Tibial nerve (tissue), 4 donors: Measurements from ENCODE around the gene HAO1. TPM values are rescaled to one million over a fixed set of nuclear protein-coding genes. Genes with fewer than 3 reads are reported as not detected.

Source experiments
- DNase-seq, 2 donors: peaks; one replicate each; pipeline ENCODE4 v3.0.0-alpha.2; 2019; ENCODE audit warnings: low spot score in 2 of 2
- H3K27ac ChIP-seq, 4 donors: fragments of 200-600 bp; sonication (generic) in 3 of 4; one replicate each; pipeline ENCODE4 v1.5.1; 2017 to 2019; ENCODE audit warnings: mild to moderate bottlenecking in 1 of 4
- H3K27me3 ChIP-seq, 2 donors: fragments of 200-600 bp; sonication (generic) in 1 of 2; one replicate each; pipeline versions ENCODE4 v1.5.1 to v1.6.0; 2017 to 2019
- H3K36me3 ChIP-seq, 3 donors: fragments of 200-600 bp; sonication (generic); one replicate each; pipeline ENCODE4 v1.5.1; 2018 to 2019
- H3K4me1 ChIP-seq, 4 donors: fragments of 200-600 bp; sonication (generic) in 3 of 4; one replicate each; pipeline ENCODE4 v1.5.1; 2017 to 2019
- H3K4me3 ChIP-seq, 4 donors: fragments of 200-600 bp; sonication (generic) in 3 of 4; one replicate each; pipeline ENCODE4 v1.5.1; 2017 to 2019; ENCODE audit warnings: mild to moderate bottlenecking in 1 of 4, moderate library complexity in 1 of 4
- H3K9me3 ChIP-seq, 4 donors: fragments of 200-600 bp; sonication (generic) in 3 of 4; one replicate each; pipeline ENCODE4 v1.5.1; 2017 to 2019
- CTCF ChIP-seq, 5 experiments: fragments of 200-600 bp in 3 of 5; fragments of 450-650 bp in 2 of 5; sonication (generic) in 3 of 5; IDR thresholded peaks; one replicate each; pipeline ENCODE4 v1.5.1; 2016 to 2019; ENCODE audit warnings: antibody characterized with exemption in 5 of 5, mild to moderate bottlenecking in 3 of 5, moderate library complexity in 2 of 5
- EP300 ChIP-seq, 2 donors: sonication (generic); formaldehyde crosslinking; IDR thresholded peaks; one replicate each; pipeline ENCODE4 v1.6.1; 2017; ENCODE audit warnings: antibody characterized with exemption in 2 of 2, mild to moderate bottlenecking in 1 of 2
- POLR2A ChIP-seq, 2 donors: fragments of 450-650 bp; IDR thresholded peaks; one replicate each; pipeline ENCODE4 v1.6.1; 2017; ENCODE audit warnings: antibody characterized with exemption in 2 of 2, mild to moderate bottlenecking in 2 of 2, moderate library complexity in 2 of 2
- WGBS, 2 donors: methylation state at CpG; one replicate each; pipeline ENCODE4 v1.1.5; 2018; 5-methylcytosine and 5-hydroxymethylcytosine counted together
- total RNA-seq, 4 donors: library from RNA; depleted of rRNA; stranded (reverse); fragments of >200 nt; gene quantifications; one replicate each; pipeline ENCODE4 v1.1.0, GENCODE V29; 2016

The HAO1 gene
- total RNA-seq, 4 donors from 2014 or later: not detected

GRCh38 chr20:7977709-7978108 is 37.5 kb upstream of the HAO1 start:
- 74 to 78% methylated on average over 5 of the region's 5 CpGs for WGBS, 2 donors
- DNase-seq: no peak
- no peak for TF ChIP-seq POLR2A (IDR thresholded peaks at IDR 0.05)
- TF ChIP-seq EP300 (IDR thresholded peaks at IDR 0.05): no peak
- TF ChIP-seq CTCF (IDR thresholded peaks at IDR 0.05): no peak
- Histone ChIP-seq H3K36me3 (peaks cover 0 to 29% (median 0%) of the 10 kb centered on the region in 3 donors), H3K9me3 (no peaks in the 10 kb centered on the region), H3K27me3 (no peaks in the 10 kb centered on the region), H3K4me1 (no peaks in the 10 kb centered on the region), H3K27ac (no peak overlapping the region), H3K4me3 (no peak overlapping the region)

DNA sequence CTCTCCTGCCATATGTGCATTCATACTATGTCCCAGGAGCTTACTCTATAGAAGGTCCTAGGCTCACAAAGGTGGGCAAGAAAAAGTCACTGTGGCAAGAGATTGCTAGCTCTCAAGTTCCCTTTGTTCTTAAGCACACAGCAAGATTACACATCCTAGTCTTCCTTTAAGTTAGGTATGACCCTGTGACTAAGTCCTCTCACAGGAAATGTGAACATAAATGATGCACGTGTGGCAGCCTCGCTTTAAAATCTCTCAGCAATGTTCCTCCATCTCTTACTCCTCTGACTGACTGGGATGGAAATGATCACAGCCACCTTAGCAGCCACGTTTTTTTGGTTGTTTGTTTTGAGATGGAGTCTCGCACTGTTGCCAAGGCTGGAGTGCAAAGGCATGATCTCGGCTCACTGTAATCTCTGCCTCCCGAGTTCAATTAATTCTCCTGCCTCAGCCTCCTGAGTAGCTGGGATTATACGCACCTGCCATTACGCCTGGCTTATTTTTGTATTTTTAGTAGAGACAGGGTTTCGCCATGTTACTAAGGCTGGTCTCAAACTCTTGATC is 35.7 kb upstream of the HAO1 start:
- TF ChIP-seq POLR2A (IDR thresholded peaks at IDR 0.05): no peak
- TF ChIP-seq EP300 (IDR thresholded peaks at IDR 0.05): no peak
- TF ChIP-seq CTCF (IDR thresholded peaks at IDR 0.05): no peak
- H3K9me3 ChIP-seq: no peaks in the 10 kb centered on the region
- H3K4me3 ChIP-seq: no peak overlapping the region
- H3K27ac ChIP-seq: no peak overlapping the region
- H3K27me3 ChIP-seq: no peaks in the 10 kb centered on the region
- H3K36me3 ChIP-seq: peaks cover 0 to 15% (median 0%) of the 10 kb centered on the region in 3 donors
- WGBS, 2 donors: 71 to 81% methylated on average over 9 of the region's 9 CpGs
- no peak for DNase-seq
- H3K4me1 ChIP-seq: no peaks in the 10 kb centered on the region

- DNase-seq: no peak
- TF ChIP-seq POLR2A (IDR thresholded peaks at IDR 0.05): no peak
- no peak for TF ChIP-seq CTCF (IDR thresholded peaks at IDR 0.05)
- Histone ChIP-seq H3K9me3 (no peaks in the 10 kb centered on the region), H3K27me3 (no peaks in the 10 kb centered on the region), H3K4me3 (no peak overlapping the region), H3K36me3 (peaks cover 0 to 9% (median 0%) of the 10 kb centered on the region in 3 donors), H3K27ac (no peak overlapping the region), H3K4me1 (no peaks in the 10 kb centered on the region)
- WGBS, 2 donors: 69 to 89% methylated on average over 4 of the region's 4 CpGs
Observed at GRCh38 chr20:7974785-7975435, 34.7 kb upstream of the HAO1 start.

GRCh38 chr20:7971536-7972280 is 31.4 kb upstream of the HAO1 start:
- H3K27ac ChIP-seq: no peak overlapping the region
- 88 to 92% methylated on average over 2 of the region's 2 CpGs for WGBS, 2 donors
- no peaks in the 10 kb centered on the region for H3K9me3 ChIP-seq
- no peaks in the 10 kb centered on the region for H3K27me3 ChIP-seq
- no peaks in the 10 kb centered on the region for H3K36me3 ChIP-seq
- DNase-seq: no peak
- no peak overlapping the region for H3K4me3 ChIP-seq
- H3K4me1 ChIP-seq: no peaks in the 10 kb centered on the region
- TF ChIP-seq CTCF (IDR thresholded peaks at IDR 0.05): no peak
- TF ChIP-seq POLR2A (IDR thresholded peaks at IDR 0.05): no peak
- TF ChIP-seq EP300 (IDR thresholded peaks at IDR 0.05): no peak
